ENCODE data around the gene XPNPEP3.

XPNPEP3 gene

DNA sequence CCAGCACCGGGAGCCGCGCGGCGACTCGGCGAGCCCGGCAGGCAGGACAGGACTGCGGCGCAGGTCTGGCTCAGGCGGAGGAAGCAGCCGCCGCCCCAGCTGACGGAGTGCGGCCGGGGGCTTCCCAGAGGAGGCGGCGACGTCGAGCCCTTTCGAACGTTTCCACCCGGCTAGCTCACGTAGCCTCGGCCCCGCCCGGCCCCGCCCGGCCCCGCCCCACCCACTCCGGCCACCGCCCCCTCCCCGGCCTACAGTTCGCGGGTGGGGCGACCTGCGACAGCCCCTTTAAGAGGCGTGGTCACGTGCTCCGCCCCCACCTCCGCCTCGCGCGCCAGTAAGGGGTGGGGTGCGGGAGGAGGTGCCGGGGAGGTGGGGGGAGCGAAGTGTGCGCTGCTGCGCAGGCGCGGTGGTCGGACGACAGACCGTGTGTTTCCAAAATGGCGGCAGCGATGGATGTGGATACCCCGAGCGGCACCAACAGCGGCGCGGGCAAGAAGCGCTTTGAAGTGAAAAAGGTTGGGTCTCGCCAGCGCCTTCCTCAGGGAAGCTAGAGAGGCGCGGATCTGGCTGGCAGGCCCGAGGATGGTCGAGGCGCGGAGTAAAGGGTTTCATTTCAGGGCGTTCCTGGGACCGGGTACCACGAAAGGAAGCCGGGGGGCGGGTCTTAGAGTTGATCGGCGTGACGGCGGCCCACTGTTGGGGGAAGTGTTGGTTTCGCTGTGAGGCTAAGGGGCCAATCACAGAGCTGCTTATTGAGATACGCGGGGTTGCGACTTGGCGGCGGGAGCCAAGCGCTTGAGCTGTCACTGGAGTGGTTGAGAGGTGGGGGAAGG is 94.2 kb downstream of the XPNPEP3 start, which contains the start of gene RBX1:
Gene RBX1, plus strand, starts transcription at position 417 of the 833 bp plus-strand sequence. Its CDS starts 21 bp downstream, at position 438.
- DNase-seq (ENCODE audit: low spot score): peak; percentile 97

DNA sequence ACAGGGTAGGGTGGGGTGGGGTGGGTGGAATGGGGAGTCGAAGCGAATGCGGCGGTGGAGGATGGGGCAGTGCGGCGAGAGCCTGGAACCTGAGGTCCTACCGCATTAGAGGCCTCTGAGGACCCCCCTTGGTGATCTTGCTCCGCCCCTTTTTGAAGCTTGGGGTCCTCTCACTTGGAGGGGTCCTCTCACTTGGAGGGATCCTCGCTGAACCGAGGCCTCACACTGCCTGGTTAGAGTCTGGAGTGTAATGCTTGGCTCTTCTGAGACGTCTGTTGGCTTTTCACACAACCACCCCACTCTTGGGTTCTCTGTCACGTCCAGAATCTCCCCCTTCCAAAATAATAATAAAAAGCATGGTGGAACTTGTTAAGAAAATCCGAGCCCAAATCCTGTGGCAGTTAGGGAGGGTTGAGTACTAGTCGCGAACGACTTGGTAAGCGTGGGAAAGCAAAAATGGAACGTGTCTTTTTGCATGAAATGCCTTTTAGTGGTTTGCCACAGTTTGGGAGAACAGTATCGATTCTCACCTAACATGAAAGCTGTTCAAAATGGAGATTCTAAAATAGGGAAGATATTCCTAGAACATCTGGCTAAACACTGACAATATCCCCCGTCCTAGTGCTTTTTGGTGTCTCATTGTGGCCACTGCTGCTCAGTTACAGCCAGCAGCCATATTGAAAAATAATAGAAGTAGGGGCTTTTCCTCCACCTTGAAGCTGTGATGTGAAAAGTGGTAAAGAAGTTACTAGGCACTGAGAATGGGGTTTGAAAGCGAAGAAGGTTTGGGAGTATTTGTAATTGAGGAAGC is 95.1 kb downstream of the XPNPEP3 start:
- no peak for DNase-seq (ENCODE audit: low spot score)

- DNase-seq (ENCODE audit: low spot score): no peak
These were observed 96.5 kb downstream of the XPNPEP3 start for GRCh38 chr22:40953471-40953870.

- no peak for DNase-seq (ENCODE audit: low spot score)
These were observed 97.2 kb downstream of the XPNPEP3 start for GRCh38 chr22:40954113-40954512.

DNA sequence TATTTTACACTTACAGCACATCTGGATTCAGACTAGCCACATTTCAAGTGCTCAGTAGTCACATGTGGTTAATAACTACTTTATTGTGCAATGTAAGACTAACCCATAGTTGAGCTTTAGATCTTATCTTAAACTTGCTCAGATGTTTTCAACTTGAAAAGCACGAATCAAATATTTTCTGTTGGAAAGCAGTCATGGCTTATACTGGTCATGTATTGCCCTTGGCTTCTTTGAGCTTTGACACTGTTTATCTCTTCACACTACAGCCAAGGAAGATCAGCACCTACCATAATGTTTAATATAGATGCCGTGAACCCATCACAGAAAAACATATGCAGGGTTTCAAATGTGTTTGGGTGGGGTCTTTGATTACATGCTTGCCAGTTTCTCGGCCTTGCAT is 98.6 kb downstream of the XPNPEP3 start:
- no peak for DNase-seq (ENCODE audit: low spot score)

GRCh38 chr22:40957601-40958000 is 100.7 kb downstream of the XPNPEP3 start:
- no peak for DNase-seq (ENCODE audit: low spot score)

GRCh38 chr22:40958299-40958698 is 101.4 kb downstream of the XPNPEP3 start:
- no peak for DNase-seq (ENCODE audit: low spot score)

DNA sequence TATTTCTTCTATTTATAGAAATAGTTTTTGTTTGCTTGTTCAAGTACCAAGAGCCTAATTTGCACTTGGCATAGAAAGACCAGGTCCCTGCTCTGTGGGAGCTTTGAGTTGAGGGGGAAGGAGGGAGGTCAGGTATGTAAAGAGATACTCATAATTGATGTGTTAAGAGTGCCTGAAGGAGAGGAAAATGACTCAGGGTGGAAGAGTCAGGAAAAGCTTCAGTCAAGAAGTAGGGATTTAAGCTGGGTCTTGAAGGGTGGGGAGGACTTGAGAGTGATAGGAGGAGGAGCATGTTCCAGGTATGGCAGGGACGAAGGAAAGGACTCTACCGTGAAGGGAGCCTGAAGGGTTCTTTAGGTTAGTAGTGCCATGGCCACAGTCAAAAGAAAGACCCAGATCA is 103.2 kb downstream of the XPNPEP3 start:
- no peak for DNase-seq (ENCODE audit: low spot score)

- DNase-seq (ENCODE audit: low spot score): no peak
These were observed 109.2 kb downstream of the XPNPEP3 start for GRCh38 chr22:40965936-40966725.

DNA sequence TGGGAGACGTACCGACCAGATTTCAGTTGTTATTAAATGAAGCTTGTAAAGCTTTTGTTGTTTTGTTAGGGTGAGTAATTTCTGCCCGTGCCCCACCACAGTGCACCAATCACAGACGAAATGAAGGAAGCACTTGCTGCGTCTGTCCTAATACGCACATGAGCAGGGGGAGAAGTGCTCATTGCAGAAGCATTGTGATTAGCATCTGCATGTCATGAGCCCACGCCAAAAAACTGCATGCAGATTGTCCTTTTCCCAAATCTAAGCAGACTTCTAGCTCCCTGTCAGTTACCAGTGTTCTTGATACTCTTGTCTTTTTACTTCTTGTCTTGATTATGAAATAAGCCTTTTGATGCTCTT is 109.8 kb downstream of the XPNPEP3 start:
- no peak for DNase-seq (ENCODE audit: low spot score)

DNA sequence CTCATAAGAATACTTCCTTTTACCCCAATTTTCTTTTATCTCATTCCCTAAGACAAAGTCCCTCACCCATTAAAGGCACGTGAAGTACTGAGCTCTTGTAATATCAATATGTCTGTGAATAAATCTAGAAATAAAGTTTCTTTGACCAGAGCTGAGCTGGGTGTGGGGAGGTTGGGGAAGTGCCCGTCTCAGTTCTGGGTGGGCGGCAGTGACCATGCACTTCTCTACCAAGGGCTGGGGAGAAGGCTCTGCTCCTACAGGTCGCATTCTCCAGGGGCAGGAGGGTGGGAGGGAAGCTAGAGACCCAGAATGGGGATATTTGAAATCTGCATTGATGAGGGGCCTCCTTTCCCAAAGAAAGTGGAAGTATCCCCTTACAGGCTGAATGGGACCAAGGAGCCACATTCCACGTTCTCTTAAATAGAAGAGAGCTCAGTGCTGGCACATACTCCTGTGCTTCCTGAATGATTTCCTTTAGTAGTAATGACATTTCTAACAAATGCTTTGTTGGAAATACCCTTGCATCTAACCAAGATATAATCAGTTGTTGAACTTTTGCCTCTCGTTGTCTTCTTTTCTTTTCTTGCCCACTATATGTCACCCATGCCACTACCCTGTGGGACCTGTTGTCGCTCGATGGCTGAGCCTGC is 110.3 kb downstream of the XPNPEP3 start:
- no peak for DNase-seq (ENCODE audit: low spot score)

DNA sequence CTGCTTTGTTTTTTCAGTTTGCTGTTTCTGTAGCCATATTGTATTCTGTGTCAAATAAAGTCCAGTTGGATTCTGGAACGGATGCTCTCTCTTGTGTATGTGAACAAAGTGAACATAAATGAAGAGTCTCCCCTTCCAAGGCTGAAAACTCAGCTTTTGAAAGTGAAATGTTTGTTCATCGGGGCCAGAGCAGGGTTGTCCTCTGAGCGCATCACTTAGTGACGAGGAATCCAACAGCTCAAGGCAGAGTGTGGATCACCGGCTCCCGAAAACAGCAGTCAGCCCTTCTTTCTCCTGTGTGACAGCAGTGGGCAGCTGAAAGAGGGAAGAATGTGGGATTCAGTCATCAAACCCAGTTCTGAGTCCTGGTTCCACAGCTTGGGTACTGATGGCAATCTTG is 115.6 kb downstream of the XPNPEP3 start:
- no peak for DNase-seq (ENCODE audit: low spot score)

DNA sequence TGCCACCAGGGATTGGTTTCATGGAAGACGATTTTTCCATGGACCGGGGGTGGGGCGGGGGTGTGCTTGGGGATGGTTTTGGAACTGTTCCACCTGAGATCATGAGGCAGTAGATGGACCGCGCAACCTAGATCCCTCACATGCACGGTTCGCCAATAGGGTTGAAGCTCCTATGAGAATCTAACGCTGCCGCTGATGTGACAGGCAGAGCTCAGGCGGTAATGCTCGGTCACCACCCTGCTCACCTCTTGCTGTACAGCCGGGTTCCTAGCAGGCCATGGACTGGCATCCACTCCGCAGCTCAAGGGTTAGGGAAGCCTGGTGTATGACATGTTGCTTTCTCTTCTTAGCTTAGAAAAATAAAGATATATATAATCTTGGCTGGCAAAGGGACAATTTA is 116.2 kb downstream of the XPNPEP3 start:
- no peak for DNase-seq (ENCODE audit: low spot score)

DNA sequence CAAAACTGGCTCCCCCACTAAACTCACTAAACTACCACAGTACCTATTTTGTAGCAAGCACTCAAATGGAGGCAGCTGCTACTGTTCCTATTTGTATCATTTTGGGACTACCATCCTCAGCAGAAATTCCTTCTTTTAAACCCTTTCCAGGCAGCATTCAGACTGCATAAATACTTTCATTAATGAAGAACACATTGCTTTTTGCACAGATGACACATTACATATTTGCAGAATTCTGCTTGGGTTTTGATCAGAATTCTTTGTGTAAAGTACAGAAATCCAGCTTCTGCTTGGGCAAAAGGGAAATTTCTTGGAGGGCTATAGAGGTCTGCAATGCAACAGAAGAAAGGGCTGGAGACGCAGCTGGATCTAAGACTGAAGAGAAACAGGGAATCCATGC is 118.4 kb downstream of the XPNPEP3 start:
- DNase-seq (ENCODE audit: low spot score): no peak

DNA sequence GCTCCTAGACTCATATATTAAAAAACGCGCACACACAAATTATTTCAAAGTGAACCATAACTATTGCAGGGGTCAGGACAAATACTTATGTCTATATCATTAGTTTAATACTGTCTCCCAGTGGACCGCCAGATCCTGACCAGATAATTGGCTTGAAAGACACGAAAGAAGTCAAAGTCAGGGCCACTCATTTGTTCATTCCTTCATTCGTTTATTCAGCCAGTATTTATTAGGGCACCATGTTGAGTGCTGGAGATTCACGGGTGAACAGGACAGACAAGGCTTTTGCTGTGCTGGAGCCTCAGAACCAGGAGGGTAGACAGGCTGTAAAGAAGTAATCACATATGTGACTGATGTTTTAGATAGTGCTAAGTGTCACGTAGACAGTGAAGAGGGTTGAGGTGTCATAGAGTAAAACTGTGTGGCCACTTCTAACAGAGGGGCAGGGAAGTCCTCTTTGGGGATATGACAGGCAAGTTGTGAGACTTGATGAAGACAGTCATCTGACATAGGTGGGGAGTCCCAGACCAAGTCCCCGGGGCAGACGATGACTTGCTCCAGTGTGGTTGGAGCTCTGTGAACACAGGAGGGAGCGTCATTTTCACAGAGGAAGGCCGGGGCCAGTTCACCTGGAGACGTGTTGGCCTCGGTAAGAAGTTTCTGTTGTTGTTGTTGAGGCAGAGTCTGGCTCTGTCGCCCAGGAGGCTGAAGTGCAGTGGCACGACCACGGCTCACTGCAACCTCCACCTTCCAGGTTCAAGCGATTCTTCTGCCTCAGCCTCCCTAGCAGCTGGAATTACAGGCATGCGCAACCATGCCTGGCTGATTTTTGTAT is 120.1 kb downstream of the XPNPEP3 start:
- DNase-seq (ENCODE audit: low spot score): no peak

GRCh38 chr22:40979198-40979597 is 122.2 kb downstream of the XPNPEP3 start:
- DNase-seq (ENCODE audit: low spot score): no peak

DNA sequence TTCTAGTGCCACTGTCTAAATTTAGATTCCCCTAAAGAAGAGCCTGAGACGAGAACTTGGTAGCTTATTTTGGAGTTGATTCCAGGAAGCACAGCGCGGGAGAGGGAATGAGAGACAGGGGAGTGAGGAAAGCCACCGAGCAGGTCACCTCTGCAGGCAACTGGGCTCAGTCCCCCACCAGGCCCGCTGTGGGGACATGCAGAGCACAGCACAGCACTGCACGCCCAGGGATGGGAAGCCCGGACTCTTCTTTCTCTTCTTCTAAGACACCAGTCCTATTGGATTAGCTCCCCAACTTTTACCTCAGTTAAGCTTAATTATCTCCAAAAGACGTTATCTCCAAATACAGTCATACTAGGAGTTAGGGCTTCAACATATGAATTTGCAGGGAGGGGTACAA is 122.9 kb downstream of the XPNPEP3 start:
- no peak for DNase-seq (ENCODE audit: low spot score)

Data from putamen (tissue), 1 donor.